ENCODE measurements around the gene MSN.

GRCh38 chrX:65643531-65644052 is 23.9 kb upstream of the MSN start:
- TF ChIP-seq EZH2phosphoT487 (IDR thresholded peaks at IDR 0.05; ENCODE audit: insufficient read depth, low read depth) (no peak), EZH2 (IDR thresholded peaks at IDR 0.05; ENCODE audit: insufficient read depth, poor library complexity, severe bottlenecking) (no peak)

All from GM23248 (cell line).